HepG2 (cell line): ENCODE measurements around the gene NELFCD. TPM values are rescaled to one million over a fixed set of nuclear protein-coding genes. Genes with fewer than 3 reads are reported as not detected.

Experiments used
- BCL6 ChIP-seq: IDR thresholded peaks from 2 replicates; pipeline ENCODE4 v1.6.1; 2016; ENCODE audit warnings: missing genetic modification reagents, missing compliant biosample characterization
- CHD2 ChIP-seq: IDR thresholded peaks from 2 replicates; pipeline ENCODE4 v1.6.1; 2011; ENCODE audit warnings: low read depth, low read length, improper control_type of control experiment
- GATAD2A ChIP-seq: IDR thresholded peaks from 2 replicates; pipeline ENCODE4 v1.6.1; 2016
- HNF4A ChIP-seq: sonication (generic); formaldehyde crosslinking; IDR thresholded peaks from 2 replicates; pipeline ENCODE4 v1.4.0; 2020; ENCODE audit warnings: missing genetic modification reagents
- ISX ChIP-seq: sonication (generic); formaldehyde crosslinking; conservative IDR thresholded peaks from 2 replicates; pipeline ENCODE4 v1.5.0; 2020; ENCODE audit warnings: missing genetic modification reagents
- KDM1A ChIP-seq: IDR thresholded peaks from 2 replicates; pipeline ENCODE4 v1.6.1; 2016; ENCODE audit warnings: missing compliant biosample characterization
- KLF9 ChIP-seq: IDR thresholded peaks from 2 replicates; pipeline ENCODE4 v1.6.1; 2016; ENCODE audit warnings: low read depth
- NFATC3 ChIP-seq: sonication (generic); formaldehyde crosslinking; IDR thresholded peaks from 2 replicates; pipeline ENCODE4 v1.5.1; 2020; ENCODE audit warnings: mild to moderate bottlenecking, missing genetic modification reagents
- NFIC ChIP-seq: IDR thresholded peaks from 2 replicates; pipeline ENCODE4 v1.6.1; 2012; ENCODE audit warnings: mild to moderate bottlenecking, low read length, inconsistent platforms
- NFKB2 ChIP-seq: sonication (generic); formaldehyde crosslinking; IDR thresholded peaks from 2 replicates; pipeline ENCODE4 v1.4.0; 2020; ENCODE audit warnings: missing genetic modification reagents, borderline replicate concordance
- PAX8 ChIP-seq: sonication (generic); formaldehyde crosslinking; IDR thresholded peaks from 2 replicates; pipeline ENCODE4 v1.8.0; 2022; ENCODE audit warnings: mild to moderate bottlenecking, missing genetic modification reagents, borderline replicate concordance
- SP2 ChIP-seq: sonication (generic); formaldehyde crosslinking; IDR thresholded peaks from 2 replicates; pipeline ENCODE4 v1.5.1; 2020; ENCODE audit warnings: mild to moderate bottlenecking, missing genetic modification reagents
- TERF1 ChIP-seq: sonication (generic); formaldehyde crosslinking; IDR thresholded peaks from 2 replicates; pipeline ENCODE4 v1.8.0; 2022; ENCODE audit warnings: mild to moderate bottlenecking, missing genetic modification reagents, moderate library complexity
- ZBTB38 ChIP-seq: sonication (generic); formaldehyde crosslinking; IDR thresholded peaks from 2 replicates; pipeline ENCODE4 v1.5.1; 2020; ENCODE audit warnings: mild to moderate bottlenecking, missing genetic modification reagents
- ZBTB42 ChIP-seq: sonication (generic); formaldehyde crosslinking; IDR thresholded peaks from 2 replicates; pipeline ENCODE4 v1.5.0; 2020; ENCODE audit warnings: mild to moderate bottlenecking, missing genetic modification reagents
- ZFP91 ChIP-seq: sonication (generic); formaldehyde crosslinking; IDR thresholded peaks from 2 replicates; pipeline ENCODE4 v1.9.0; 2022; ENCODE audit warnings: missing genetic modification reagents, mild to moderate bottlenecking, borderline replicate concordance
- ZHX2 ChIP-seq, 2 experiments: sonication (generic) in 1 of 2; formaldehyde crosslinking in 1 of 2; IDR thresholded peaks; 2 replicates each; pipeline versions ENCODE4 v1.6.1 to v1.9.0; 2014 to 2022; ENCODE audit warnings: antibody characterized with exemption in 1 of 2, borderline replicate concordance in 1 of 2, inconsistent platforms in 1 of 2, low read depth in 1 of 2, missing genetic modification reagents in 1 of 2
- ZNF136 ChIP-seq: sonication (generic); formaldehyde crosslinking; IDR thresholded peaks from 2 replicates; pipeline ENCODE4 v1.8.1; 2022; ENCODE audit warnings: low read depth, mild to moderate bottlenecking, moderate library complexity, missing genetic modification reagents
- ZNF720 ChIP-seq: sonication (generic); formaldehyde crosslinking; IDR thresholded peaks from 2 replicates; pipeline ENCODE4 v1.4.0; 2020; ENCODE audit warnings: missing genetic modification reagents
- ZNF839 ChIP-seq: sonication (generic); formaldehyde crosslinking; IDR thresholded peaks from 2 replicates; pipeline ENCODE4 v1.4.0; 2020; ENCODE audit warnings: missing genetic modification reagents, mild to moderate bottlenecking, borderline replicate concordance
- ZSCAN31 ChIP-seq: sonication (generic); formaldehyde crosslinking; IDR thresholded peaks from 2 replicates; pipeline ENCODE4 v1.5.0; 2020; ENCODE audit warnings: low read depth, mild to moderate bottlenecking, missing genetic modification reagents
- polyA plus RNA-seq, 8 experiments: library from polyadenylated mRNA; depleted of rRNA in 3 of 8; stranded (reverse) in 7 of 8; unstranded in 1 of 8; fragments of >200 nt; fragmentation: Illumina TruSeq in 4 of 8; extraction: Trizol in 4 of 8; gene quantifications; 2 replicates each; pipeline versions ENCODE4 v1.2.1 to v1.2.3, GENCODE V29; 2011 to 2016; ENCODE audit warnings: low read depth in 4 of 8, missing spikeins in 1 of 8, mixed read lengths in 1 of 8; ENCODE audit not compliant: insufficient read depth in 1 of 8
- total RNA-seq, 5 experiments: library from RNA; depleted of rRNA; stranded (reverse); fragments of >200 nt; fragmentation: Illumina TruSeq; extraction: Trizol; gene quantifications; 2 replicates each; pipeline ENCODE4 v1.2.3, GENCODE V29; 2016; ENCODE audit warnings: low read depth in 1 of 5

NELFCD gene
- total and polyA plus RNA-seq, 2 of the 13 experiments (the other 11 are each of a cell fraction or from before 2014, with no cell fraction given) = 159 to 203 TPM

- TF ChIP-seq NFIC (no peak), NFATC3 (no peak), PAX8 (CRISPR knock-in tag) (no peak), SP2 (CRISPR knock-in tag) (no peak), CHD2 (no peak), ZBTB38 (CRISPR knock-in tag) (peak; percentile 93), ZFP91 (CRISPR knock-in tag) (0 out of 2 replicates have a peak, but pooled peaks have one; percentile 3), KLF9 (CRISPR knock-in tag) (no peak), TERF1 (CRISPR knock-in tag) (peak; percentile 61; the same call in 1 of the 2 replicates), ZNF136 (peak; percentile 10; the same call in 1 of the 2 replicates), NFKB2 (CRISPR knock-in tag) (peak; percentile 83; the same call in 1 of the 2 replicates), KDM1A (CRISPR knock-in tag) (no peak), ZBTB42 (CRISPR knock-in tag) (0 out of 2 replicates have a peak, but pooled peaks have one; percentile 51), ZHX2 (IDR thresholded peaks at IDR 0.05; ENCODE audit: low read depth) (0 out of 2 replicates have a peak, but pooled peaks have one; percentile 43), ZHX2 (CRISPR knock-in tag; IDR thresholded peaks at IDR 0.05; ENCODE audit: borderline replicate concordance) (no peak), GATAD2A (CRISPR knock-in tag) (no peak), ZNF720 (CRISPR knock-in tag) (no peak), BCL6 (no peak), ZSCAN31 (CRISPR knock-in tag) (no peak), ISX (no peak), HNF4A (no peak), ZNF839 (CRISPR knock-in tag) (0 out of 2 replicates have a peak, but pooled peaks have one; percentile 41)
Measured at GRCh38 chr20:59013031-59013951, 32.2 kb downstream of the NELFCD start (continued).
